Coronary artery (tissue), 2 donors: ENCODE results near the gene ATP2B3.

ENCODE experiments used
- DNase-seq: peaks from one replicate; pipeline ENCODE4 v3.0.0-alpha.2; 2017; ENCODE audit warnings: low spot score
- H3K27ac ChIP-seq, 2 donors: fragments of 200-600 bp; sonication (generic); one replicate each; pipeline ENCODE4 v1.5.1; 2016 to 2019
- H3K4me3 ChIP-seq: fragments of 200-600 bp; sonication (generic); 2 replicates; pipeline ENCODE4 v1.5.1; 2016; ENCODE audit warnings: mild to moderate bottlenecking, moderate library complexity
- TF ChIP-seq, protein P1 (sequence below): fragments of 200-600 bp; sonication (generic); IDR thresholded peaks from one replicate; pipeline ENCODE4 v1.5.1; 2019; ENCODE audit warnings: antibody characterized with exemption

Gene ATP2B3

DNA sequence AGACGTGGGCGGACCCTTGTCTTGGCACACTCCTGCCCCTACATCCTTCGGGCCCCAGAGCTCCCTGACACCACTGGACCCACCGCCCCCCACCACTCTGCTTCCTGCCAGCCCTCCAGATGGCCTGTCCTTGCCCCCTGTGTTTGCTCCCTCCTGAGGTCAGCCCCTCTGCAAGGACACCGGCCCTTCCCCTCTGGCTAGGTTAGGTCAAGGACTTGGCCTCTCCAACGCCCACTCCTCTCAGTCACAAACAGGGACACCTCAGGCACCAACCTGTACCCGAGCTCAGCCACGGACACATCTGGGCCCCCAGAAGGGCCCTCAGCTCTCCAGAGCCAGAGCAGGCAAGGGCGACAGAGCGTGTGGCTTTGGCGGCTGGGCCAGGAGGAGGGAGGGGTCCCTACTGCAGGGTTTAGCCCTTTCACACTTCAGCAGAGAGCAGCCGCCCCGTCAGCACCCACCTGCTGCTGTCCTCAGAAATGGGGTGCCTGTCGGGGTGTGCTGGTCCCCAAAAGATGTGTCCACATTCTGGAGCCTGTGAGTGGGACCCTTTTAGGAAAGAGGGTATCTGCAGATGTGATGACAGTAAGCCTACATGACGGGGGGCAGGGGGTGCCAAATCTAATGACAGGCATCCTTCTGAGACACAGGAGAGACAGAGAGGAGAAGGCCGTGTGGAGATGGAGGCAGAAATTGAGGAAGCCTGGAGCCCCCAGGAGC lies 106.0 kb downstream of the ATP2B3 start:
- no peak for DNase-seq
- TF ChIP-seq, protein P1, sequence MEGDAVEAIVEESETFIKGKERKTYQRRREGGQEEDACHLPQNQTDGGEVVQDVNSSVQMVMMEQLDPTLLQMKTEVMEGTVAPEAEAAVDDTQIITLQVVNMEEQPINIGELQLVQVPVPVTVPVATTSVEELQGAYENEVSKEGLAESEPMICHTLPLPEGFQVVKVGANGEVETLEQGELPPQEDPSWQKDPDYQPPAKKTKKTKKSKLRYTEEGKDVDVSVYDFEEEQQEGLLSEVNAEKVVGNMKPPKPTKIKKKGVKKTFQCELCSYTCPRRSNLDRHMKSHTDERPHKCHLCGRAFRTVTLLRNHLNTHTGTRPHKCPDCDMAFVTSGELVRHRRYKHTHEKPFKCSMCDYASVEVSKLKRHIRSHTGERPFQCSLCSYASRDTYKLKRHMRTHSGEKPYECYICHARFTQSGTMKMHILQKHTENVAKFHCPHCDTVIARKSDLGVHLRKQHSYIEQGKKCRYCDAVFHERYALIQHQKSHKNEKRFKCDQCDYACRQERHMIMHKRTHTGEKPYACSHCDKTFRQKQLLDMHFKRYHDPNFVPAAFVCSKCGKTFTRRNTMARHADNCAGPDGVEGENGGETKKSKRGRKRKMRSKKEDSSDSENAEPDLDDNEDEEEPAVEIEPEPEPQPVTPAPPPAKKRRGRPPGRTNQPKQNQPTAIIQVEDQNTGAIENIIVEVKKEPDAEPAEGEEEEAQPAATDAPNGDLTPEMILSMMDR, result no peak
- H3K27ac ChIP-seq, result no peak overlapping the region

DNA sequence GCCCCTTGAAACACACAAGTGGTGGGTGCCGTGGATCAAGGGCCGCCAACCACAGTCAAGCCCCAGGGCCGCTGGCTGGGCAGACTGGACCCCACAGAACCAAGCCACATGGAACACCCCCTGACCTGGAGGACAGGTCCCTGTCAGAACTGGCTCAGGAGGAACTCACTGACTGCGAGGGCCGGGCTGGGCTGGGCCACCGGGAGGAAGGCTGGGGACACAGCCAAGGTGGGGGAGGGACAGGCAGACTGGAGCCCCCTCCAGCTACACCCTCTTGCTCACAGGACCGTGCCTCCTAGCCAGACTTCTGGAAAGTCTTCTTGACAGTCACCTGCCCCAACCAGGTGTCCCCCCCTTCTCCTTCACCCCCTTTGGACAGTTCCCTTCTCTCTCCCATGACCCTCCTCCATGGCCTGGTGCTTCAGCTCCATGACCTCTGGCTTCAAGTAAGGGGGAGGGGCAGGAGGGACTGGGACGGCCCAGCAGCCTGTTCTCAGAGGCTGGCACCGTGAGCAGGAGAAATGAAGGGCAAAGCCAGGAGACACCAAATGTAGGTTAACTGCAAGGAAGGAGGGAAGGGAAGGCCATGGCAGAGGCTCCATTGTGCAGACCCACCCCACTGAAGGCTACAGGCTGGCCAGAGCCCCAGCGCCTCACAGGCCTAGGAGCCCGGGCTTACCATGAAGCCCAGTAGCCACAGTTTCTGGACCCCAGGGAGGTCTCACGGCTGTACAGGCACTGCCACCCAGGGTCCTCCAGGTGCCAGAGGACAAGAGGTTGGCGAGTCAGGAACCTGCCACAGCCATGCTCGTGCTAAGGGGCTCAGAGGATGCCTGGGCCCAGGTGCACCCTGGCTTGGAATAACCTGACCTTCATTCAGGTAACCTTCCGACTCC lies 107.0 kb downstream of the ATP2B3 start:
- TF ChIP-seq, protein P1, result no peak
- DNase-seq, result no peak
- Histone ChIP-seq H3K27ac (no peak overlapping the region), H3K4me3 (no peak overlapping the region)

More for the DNA sequence above, 106.0 kb downstream of the ATP2B3 start:
- H3K4me3 ChIP-seq, result no peak overlapping the region

DNA sequence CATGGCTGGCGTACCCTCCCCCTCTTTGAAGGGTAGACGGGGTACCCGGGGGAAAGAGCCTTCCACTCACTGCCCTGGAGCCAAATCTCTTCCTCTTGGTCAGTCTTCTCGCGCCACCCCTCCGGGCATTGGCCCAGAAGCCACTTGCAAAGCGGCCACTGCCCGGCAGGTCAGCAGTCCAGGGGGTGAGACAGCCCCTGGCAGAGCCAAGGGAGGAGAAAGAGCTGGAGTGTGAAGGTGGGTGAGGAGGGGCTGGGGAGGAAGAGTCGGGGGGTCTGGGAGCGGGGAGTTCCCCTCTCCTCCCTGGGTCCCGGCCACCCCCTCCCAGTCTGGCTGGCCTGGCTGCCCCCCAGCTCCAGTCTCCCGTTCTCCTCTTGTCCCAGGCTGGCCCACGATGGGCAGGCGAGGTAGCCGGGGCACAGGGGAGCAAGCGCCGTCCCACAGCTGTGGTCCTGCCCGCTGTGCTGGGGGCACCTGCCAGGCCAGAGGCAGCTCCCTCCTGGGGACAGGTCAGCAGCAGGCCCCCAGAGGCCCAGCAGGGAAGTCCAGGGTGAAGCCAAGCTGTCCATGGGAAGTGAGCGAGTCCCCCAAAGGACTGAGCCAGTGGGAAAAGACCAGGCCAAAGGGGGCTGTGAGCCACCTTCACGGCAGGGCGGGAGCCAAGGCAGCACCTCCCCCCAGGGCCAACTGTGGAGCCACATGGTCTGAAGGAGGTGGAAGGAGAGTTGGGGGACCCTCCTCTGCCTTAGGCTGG lies 108.0 kb downstream of the ATP2B3 start:
- DNase-seq, result no peak
- Histone ChIP-seq H3K27ac (no peak overlapping the region), H3K4me3 (no peak overlapping the region)
- TF ChIP-seq, protein P1, result no peak

DNA sequence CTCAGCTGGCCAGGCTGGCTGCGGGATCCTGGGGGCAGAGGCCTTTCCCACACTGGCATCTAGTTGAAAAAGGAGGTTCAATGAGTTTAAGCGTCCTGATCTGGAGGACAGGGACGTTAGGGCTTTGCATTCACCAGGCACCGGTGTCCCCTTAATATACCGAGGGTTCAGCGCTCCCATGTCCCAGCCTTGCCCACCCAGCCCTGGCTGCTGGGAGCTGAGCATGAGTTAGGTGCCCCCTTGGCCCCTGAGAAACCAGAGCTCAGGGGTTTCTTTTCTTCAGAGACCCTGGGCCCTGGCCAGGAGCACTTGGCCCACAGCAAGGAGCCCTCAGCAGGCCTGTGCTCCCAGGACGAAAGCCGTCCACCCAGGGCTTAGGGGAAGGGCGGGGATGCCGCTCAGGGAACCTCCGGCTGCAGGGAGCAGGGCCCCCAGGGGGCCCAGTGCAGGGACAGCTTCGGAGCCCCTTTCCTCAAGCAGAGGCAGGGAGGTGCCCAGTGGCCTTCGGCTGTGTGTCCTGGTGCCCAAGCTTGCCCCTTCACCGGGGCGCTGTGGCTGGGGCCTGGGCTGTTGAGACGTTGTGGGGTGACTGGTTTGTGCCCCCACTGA lies 108.7 kb downstream of the ATP2B3 start:
- Histone ChIP-seq H3K27ac (no peak overlapping the region), H3K4me3 (no peak overlapping the region)
- TF ChIP-seq, protein P1, result no peak
- no peak for DNase-seq

DNA sequence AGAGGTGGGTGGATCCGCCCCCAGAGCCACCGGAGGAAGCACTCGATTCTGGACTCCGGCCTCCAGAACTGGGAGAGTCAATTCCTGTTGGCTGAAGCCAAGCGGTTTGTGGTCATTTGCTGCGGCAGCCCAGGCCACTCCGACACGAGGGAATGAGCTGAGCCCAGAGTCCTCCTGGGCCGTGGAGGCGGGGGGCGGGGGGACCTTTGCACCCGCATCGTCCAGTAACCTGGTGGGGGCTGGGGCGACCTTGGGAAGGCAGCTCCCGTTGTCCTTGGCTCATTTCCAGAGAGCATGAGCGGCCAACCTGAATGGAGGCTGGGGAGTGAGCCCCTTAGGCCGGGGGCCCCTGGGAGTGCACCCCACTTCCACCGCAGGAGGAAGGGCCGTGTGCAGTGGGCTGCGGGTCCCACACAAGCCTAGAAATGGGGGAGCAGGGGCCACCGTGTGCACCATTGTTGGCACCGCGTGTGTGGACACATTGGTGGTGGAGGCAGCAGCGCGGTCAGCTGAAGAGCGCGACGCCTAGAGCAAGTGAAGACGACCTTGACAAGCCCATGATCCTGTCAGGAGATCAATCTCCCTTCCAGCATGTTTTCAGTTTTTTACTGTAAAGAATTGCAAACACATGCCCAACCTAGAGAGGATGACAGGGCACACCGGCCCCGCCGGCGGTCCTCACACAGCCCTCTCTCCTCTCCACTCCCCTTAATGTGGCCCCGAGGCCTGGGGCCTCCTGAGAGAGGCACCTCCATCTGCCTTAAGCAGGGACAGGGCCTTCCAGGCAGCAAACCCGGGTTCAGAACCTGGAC lies 109.6 kb downstream of the ATP2B3 start:
- no peak for DNase-seq
- Histone ChIP-seq H3K4me3 (no peak overlapping the region), H3K27ac (no peak overlapping the region)
- TF ChIP-seq, protein P1, result no peak

DNA sequence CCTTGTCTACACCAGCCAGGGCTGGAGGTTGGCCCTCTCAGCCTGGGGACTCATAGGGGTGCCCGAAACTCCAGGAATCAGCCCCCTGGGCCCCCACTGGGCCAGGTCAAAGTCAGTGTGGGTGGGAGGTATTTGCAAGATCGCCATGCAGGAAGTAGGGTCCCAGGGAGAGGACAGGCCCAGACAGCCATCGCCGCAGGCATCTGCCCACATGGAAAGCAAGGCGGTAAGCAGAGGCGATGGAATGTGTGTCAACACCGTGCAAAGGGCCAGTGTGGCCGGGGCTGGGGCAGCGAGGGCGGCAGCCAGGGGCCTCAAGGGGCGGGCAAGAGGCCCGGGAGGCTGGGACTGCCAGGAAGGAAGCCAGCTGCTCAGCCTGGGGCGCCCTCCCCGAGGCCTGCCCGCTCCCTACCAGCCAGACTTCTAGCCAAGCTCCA lies 110.3 kb downstream of the ATP2B3 start:
- TF ChIP-seq, protein P1, result no peak
- DNase-seq, result no peak
- Histone ChIP-seq H3K4me3 (no peak overlapping the region), H3K27ac (no peak overlapping the region)
